DLD1 (cell line): ENCODE data around the gene DCDC1.
"Not testable (repeated sequence)": the region's sequence is repeated elsewhere in the genome, so short reads cannot be mapped to it uniquely, and the experiment has no call there.

Experiments
- in situ Hi-C: cut with HindIII; loops from 2 replicates; pipeline ENCODE4 v1.10.0; 2017; ENCODE audit warnings: low sequenced_read_pairs

Gene DCDC1

GRCh38 chr11:31000381-31000780 is 369.2 kb downstream of the DCDC1 start:
- in situ Hi-C loops: no loop called here

- in situ Hi-C loops: no loop called here
Measured at GRCh38 chr11:30992513-30992849, 377.1 kb downstream of the DCDC1 start.

GRCh38 chr11:30991802-30992512 is 377.6 kb downstream of the DCDC1 start:
- in situ Hi-C loops: no loop called here

GRCh38 chr11:30991376-30991775 is 378.2 kb downstream of the DCDC1 start:
- in situ Hi-C loops: no loop called here

GRCh38 chr11:30990625-30991296 is 378.8 kb downstream of the DCDC1 start:
- in situ Hi-C loops: no loop called here

GRCh38 chr11:30987819-30988218 is 381.7 kb downstream of the DCDC1 start:
- in situ Hi-C loops: no loop called here

- in situ Hi-C loops: no loop called here
Measured at GRCh38 chr11:30985536-30985935, 384.0 kb downstream of the DCDC1 start.

- in situ Hi-C loops: no loop called here
Measured at GRCh38 chr11:30984827-30985226, 384.7 kb downstream of the DCDC1 start.

- in situ Hi-C loops: no loop called here
Measured at GRCh38 chr11:30984442-30984816, 385.1 kb downstream of the DCDC1 start.

- in situ Hi-C loops: no loop called here
Measured at GRCh38 chr11:30983776-30984441, 385.6 kb downstream of the DCDC1 start.

GRCh38 chr11:30983143-30983542 is 386.4 kb downstream of the DCDC1 start:
- in situ Hi-C loops: no loop called here

GRCh38 chr11:30967579-30967978 is 402.0 kb downstream of the DCDC1 start:
- in situ Hi-C loops: no loop called here

GRCh38 chr11:30960387-30960992 is 409.0 kb downstream of the DCDC1 start:
- in situ Hi-C loops: no loop called here

- in situ Hi-C loops: no loop called here
Measured at GRCh38 chr11:30956751-30957150, 412.8 kb downstream of the DCDC1 start.

- in situ Hi-C loops: no loop called here
Measured at GRCh38 chr11:30949838-30950237, 419.7 kb downstream of the DCDC1 start.

GRCh38 chr11:30947715-30948114 is 421.8 kb downstream of the DCDC1 start:
- in situ Hi-C loops: not testable (repeated sequence)

GRCh38 chr11:30938810-30939209 is 430.7 kb downstream of the DCDC1 start:
- in situ Hi-C loops: no loop called here

GRCh38 chr11:30938171-30938570 is 431.4 kb downstream of the DCDC1 start:
- in situ Hi-C loops: no loop called here

- in situ Hi-C loops: no loop called here
Measured at GRCh38 chr11:30936491-30936890, 433.0 kb downstream of the DCDC1 start.

- in situ Hi-C loops: no loop called here
Measured at GRCh38 chr11:30935861-30936260, 433.7 kb downstream of the DCDC1 start.

GRCh38 chr11:30926130-30926529 is 443.4 kb downstream of the DCDC1 start:
- in situ Hi-C loops: no loop called here

- in situ Hi-C loops: no loop called here
Measured at GRCh38 chr11:30921811-30922210, 447.7 kb downstream of the DCDC1 start.
